T-helper 17 cell (primary cell): ENCODE measurements around the gene FAM13B. TPM values are rescaled to one million over a fixed set of nuclear protein-coding genes. Genes with fewer than 3 reads are reported as not detected.
"Not testable (repeated sequence)": the region's sequence is repeated elsewhere in the genome, so short reads cannot be mapped to it uniquely, and the experiment has no call there.

ENCODE experiments used
- ATAC-seq: fragments of 150-1000 bp; cut with Tn5 transposase; 2 replicates; pipeline ENCODE4 v1.10.0; 2021; ENCODE audit warnings: mild to moderate bottlenecking, moderate library complexity
- DNase-seq, 3 donors: peaks; one replicate each; pipeline versions ENCODE4 v3.0.0 to v3.0.0-alpha.2; 2020 to 2021
- H3K9me3 ChIP-seq: one replicate; pipeline ENCODE4 v1.7.0; 2013; ENCODE audit warnings: low read length, mild to moderate bottlenecking; ENCODE audit not compliant: control insufficient read depth, poor library complexity, severe bottlenecking
- H3K27ac Mint-ChIP-seq: one replicate; pipeline ENCODE4 v1.8.0; 2022; ENCODE audit warnings: mild to moderate bottlenecking, moderate library complexity, mixed read lengths
- H3K27me3 Mint-ChIP-seq: one replicate; pipeline ENCODE4 v1.8.0; 2022; ENCODE audit warnings: mixed read lengths
- H3K36me3 Mint-ChIP-seq: one replicate; pipeline ENCODE4 v1.8.0; 2022; ENCODE audit warnings: low read depth, mixed read lengths
- H3K4me1 Mint-ChIP-seq: one replicate; pipeline ENCODE4 v1.8.0; 2022; ENCODE audit warnings: mild to moderate bottlenecking, mixed read lengths
- H3K4me3 Mint-ChIP-seq: one replicate; pipeline ENCODE4 v1.8.0; 2022; ENCODE audit warnings: mild to moderate bottlenecking, moderate library complexity, mixed read lengths
- total RNA-seq, 4 donors: library from RNA in 2 of 4; stranded (reverse) in 2 of 4; gene quantifications; one replicate each; pipeline ENCODE4 v1.2.3 and lab custom pipeline; 2022 to 2026

The FAM13B gene
- total RNA-seq, 2 donors from 2014 or later: 46.8 to 54.1 TPM

DNA sequence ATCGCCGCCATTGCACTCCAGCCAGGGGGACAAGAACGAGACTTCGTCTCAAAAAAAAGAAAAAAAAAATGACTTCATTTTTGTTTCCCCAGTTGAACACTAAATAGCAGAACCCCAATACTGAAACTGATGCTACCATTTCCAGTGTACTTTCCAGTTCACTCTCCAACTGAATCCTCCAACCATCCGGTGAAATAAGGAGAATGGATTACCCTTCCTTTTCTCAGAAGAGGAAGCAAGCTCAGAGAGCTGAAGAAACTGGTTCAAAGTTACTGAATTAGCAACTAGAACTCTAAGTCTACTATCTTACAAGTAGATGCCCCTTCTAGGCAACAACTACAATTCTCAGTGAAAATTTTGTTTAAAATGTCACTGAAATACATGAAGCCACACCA is 3.9 kb downstream of the FAM13B start:
- Mint-ChIP-seq H3K27me3 (no peaks in the 10 kb centered on the region), H3K27ac (peak overlapping the region; percentile 80), H3K4me1 (peaks cover 67% of the 10 kb centered on the region), H3K36me3 (peaks cover 2% of the 10 kb centered on the region), H3K4me3 (no peak overlapping the region)
- no peaks in the 10 kb centered on the region for H3K9me3 ChIP-seq
- DNase-seq (no peak), ATAC-seq (no peak)

DNA sequence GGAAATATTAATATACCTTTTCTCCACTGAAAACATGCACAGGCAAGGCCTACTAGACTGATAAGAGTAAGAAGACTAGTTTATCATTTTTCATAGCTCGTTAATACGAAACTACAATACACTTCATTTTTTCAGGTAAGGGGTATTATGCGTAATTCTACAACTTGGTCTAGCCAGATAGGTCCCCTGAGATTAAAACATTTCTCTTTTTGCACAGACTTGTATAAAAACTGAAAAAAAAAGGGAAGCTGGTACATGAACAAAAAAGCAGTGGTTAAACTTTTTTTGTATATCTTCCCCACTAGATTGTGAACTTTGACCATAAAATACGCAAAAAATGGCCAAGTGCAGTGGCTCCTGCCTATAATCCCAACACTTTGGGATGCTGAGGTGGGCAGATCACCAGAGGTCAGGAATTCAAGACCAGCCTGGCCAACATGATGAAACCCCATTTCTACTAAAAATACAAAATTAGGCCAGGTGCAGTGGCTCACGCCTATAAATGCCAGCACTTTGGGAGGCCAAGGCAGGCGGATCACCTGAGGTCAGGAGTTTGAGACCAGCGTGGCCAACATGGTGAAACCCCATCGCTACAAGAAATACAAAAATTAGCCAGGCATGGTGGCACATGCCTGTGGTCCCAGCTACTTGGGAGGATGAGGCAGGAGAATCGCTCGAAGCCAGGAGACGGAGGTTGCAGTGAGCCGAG is 4.5 kb downstream of the FAM13B start:
- Mint-ChIP-seq H3K4me3 (peak overlapping the region; percentile 9), H3K4me1 (peaks cover 66% of the 10 kb centered on the region), H3K27ac (peak overlapping the region; percentile 65)
- ATAC-seq, H3K36me3 Mint-ChIP-seq, H3K27me3 Mint-ChIP-seq, DNase-seq, H3K9me3 ChIP-seq: not testable (repeated sequence)

- not testable (repeated sequence) for H3K27me3 Mint-ChIP-seq, H3K27ac Mint-ChIP-seq, H3K4me3 Mint-ChIP-seq, DNase-seq, H3K36me3 Mint-ChIP-seq, ATAC-seq, H3K9me3 ChIP-seq
- H3K4me1 Mint-ChIP-seq: peaks cover 67% of the 10 kb centered on the region
These were observed 6.1 kb downstream of the FAM13B start for GRCh38 chr5:138026793-138027192.

DNA sequence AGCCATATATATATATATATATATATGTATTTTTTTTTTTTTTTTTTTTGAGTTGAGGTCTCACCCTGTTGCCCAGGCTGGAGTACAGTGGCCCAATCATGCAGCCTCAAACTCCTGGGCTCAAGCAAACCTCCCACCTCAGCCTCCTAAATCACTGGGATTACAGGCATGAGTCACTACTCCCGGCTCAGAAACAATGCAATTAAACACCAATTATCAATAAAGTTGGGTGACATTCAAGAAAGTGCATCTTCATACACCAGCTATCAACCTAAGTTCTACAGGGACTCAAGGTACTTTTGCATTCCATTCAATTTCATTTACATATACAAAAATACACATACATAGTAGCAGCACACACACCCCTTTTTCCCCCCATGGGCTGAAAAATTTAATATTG is 7.6 kb downstream of the FAM13B start:
- no peaks in the 10 kb centered on the region for H3K9me3 ChIP-seq
- Mint-ChIP-seq H3K27me3 (no peaks in the 10 kb centered on the region), H3K4me1 (peaks cover 57% of the 10 kb centered on the region), H3K4me3 (peak overlapping the region; percentile 19), H3K27ac (peak overlapping the region; percentile 51), H3K36me3 (no peaks in the 10 kb centered on the region)
- DNase-seq (no peak), ATAC-seq (no peak)

GRCh38 chr5:138024117-138024516 is 8.8 kb downstream of the FAM13B start:
- DNase-seq: no peak
- ATAC-seq: no peak
- Mint-ChIP-seq H3K4me1 (peaks cover 46% of the 10 kb centered on the region), H3K36me3 (no peaks in the 10 kb centered on the region), H3K4me3 (no peak overlapping the region), H3K27me3 (no peaks in the 10 kb centered on the region), H3K27ac (peak overlapping the region; percentile 51)
- no peaks in the 10 kb centered on the region for H3K9me3 ChIP-seq

- Mint-ChIP-seq H3K27me3 (no peaks in the 10 kb centered on the region), H3K36me3 (peaks cover 3% of the 10 kb centered on the region), H3K4me3 (no peak overlapping the region), H3K27ac (no peak overlapping the region), H3K4me1 (peaks cover 43% of the 10 kb centered on the region)
- no peaks in the 10 kb centered on the region for H3K9me3 ChIP-seq
- no peak for ATAC-seq
- DNase-seq: no peak
These were observed 10.0 kb downstream of the FAM13B start for GRCh38 chr5:138022912-138023311.

GRCh38 chr5:138021771-138022170 is 11.1 kb downstream of the FAM13B start:
- DNase-seq: no peak
- no peak overlapping the region for H3K27ac Mint-ChIP-seq
- no peak overlapping the region for H3K4me3 Mint-ChIP-seq
- H3K36me3 Mint-ChIP-seq: peaks cover 5% of the 10 kb centered on the region
- peaks cover 37% of the 10 kb centered on the region for H3K4me1 Mint-ChIP-seq
- H3K27me3 Mint-ChIP-seq: no peaks in the 10 kb centered on the region
- no peak for ATAC-seq
- no peaks in the 10 kb centered on the region for H3K9me3 ChIP-seq

DNA sequence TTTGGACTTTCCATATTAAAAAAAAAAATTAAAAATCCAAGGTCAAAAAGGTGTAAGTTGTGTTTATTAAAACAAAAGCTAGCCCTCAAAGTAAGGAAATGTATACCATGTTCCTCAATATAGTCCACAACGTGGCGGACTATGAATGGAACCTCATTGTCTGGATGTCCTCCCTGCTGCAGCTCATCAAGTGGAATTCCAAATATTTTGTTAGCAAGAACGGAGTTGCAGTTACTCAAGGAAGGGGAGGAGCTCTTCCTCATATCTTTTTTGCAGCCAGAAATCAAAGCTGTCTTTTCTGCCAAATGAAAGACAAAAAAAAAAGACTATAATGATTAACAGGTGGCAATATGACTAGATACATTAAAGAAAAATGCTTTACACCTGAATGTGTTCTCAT is 14.0 kb downstream of the FAM13B start:
- Mint-ChIP-seq H3K4me3 (no peak overlapping the region), H3K27me3 (no peaks in the 10 kb centered on the region), H3K4me1 (peaks cover 23% of the 10 kb centered on the region), H3K36me3 (peaks cover 5% of the 10 kb centered on the region), H3K27ac (peak overlapping the region; percentile 45)
- H3K9me3 ChIP-seq: no peaks in the 10 kb centered on the region
- no peak for ATAC-seq
- no peak for DNase-seq

GRCh38 chr5:138015916-138016315 is 17.0 kb downstream of the FAM13B start:
- Mint-ChIP-seq H3K27me3 (no peaks in the 10 kb centered on the region), H3K36me3 (peaks cover 7% of the 10 kb centered on the region), H3K4me1 (peaks cover 10% of the 10 kb centered on the region), H3K4me3 (no peak overlapping the region), H3K27ac (peak overlapping the region; percentile 79)
- H3K9me3 ChIP-seq: no peaks in the 10 kb centered on the region
- no peak for DNase-seq
- ATAC-seq: no peak

- Mint-ChIP-seq H3K27ac (no peak overlapping the region), H3K36me3 (peaks cover 8% of the 10 kb centered on the region), H3K4me3 (no peak overlapping the region), H3K27me3 (no peaks in the 10 kb centered on the region), H3K4me1 (peaks cover 6% of the 10 kb centered on the region)
- no peak for DNase-seq
- ATAC-seq: no peak
- H3K9me3 ChIP-seq: no peaks in the 10 kb centered on the region
These were observed 20.9 kb downstream of the FAM13B start for GRCh38 chr5:138011991-138012390.

DNA sequence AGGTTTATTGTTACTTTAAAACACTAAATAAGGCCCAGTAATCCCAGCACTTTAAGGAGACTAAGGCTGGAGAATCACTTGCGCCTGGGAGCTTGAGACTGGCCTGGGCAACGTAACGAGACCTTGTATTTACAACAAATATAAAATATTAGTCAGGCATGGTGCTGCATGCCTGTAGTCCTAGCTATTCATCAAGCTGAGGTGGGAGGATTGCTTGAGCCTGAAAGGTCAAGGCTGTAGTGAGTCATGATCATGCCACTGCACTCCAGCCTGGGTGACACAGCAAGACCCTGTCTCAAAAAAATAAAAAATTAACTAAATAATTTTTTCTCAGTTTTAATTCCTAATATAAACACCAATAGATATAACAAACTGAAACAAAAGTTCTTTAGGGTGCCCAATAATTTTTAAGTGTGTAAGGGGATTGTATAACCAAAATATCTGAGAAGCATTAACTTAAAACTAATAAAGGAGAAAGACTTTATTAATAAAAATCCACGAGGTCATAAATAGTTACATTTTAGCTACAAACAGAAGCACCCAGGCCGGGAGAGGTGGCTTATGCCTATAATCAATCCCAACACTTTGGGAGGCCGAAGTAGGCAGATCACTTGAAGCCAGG is 32.7 kb downstream of the FAM13B start:
- no peak for ATAC-seq
- H3K36me3 Mint-ChIP-seq: peaks cover 12% of the 10 kb centered on the region

GRCh38 chr5:137997726-137998213 is 35.1 kb downstream of the FAM13B start:
- Mint-ChIP-seq H3K36me3 (peaks cover 12% of the 10 kb centered on the region), H3K27ac (no peak overlapping the region), H3K4me3 (no peak overlapping the region), H3K4me1 (peaks cover 22% of the 10 kb centered on the region), H3K27me3 (no peaks in the 10 kb centered on the region)
- ATAC-seq (no peak), DNase-seq (no peak)
- H3K9me3 ChIP-seq: peaks cover 6% of the 10 kb centered on the region

More for the DNA sequence above, 32.7 kb downstream of the FAM13B start:
- H3K9me3 ChIP-seq: peaks cover 6% of the 10 kb centered on the region
- H3K27ac Mint-ChIP-seq: no peak overlapping the region
- H3K4me1 Mint-ChIP-seq: peaks cover 22% of the 10 kb centered on the region
- H3K27me3 Mint-ChIP-seq: no peaks in the 10 kb centered on the region
- no peak overlapping the region for H3K4me3 Mint-ChIP-seq
- DNase-seq: no peak

DNA sequence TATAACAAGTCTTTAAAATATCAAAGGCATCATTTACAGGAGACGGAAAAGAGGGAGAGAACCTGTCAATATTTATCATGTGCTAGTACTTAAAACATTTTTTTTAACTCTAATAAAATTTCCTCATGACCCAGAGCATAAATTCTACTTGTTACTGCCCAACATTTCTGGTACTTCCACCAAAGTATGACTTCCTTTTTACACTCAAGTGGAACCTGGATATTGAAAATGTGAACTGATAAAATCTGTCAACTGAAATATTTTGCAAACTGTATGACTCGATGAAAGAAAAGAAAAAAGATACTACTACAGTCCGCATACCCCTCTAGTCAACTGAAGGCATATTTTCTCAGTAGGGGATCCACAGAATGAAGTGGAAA is 37.1 kb downstream of the FAM13B start:
- ATAC-seq (no peak), DNase-seq (no peak)
- Mint-ChIP-seq H3K27me3 (no peaks in the 10 kb centered on the region), H3K27ac (peak overlapping the region; percentile 41), H3K4me1 (peaks cover 22% of the 10 kb centered on the region), H3K4me3 (no peak overlapping the region), H3K36me3 (peaks cover 10% of the 10 kb centered on the region)
- H3K9me3 ChIP-seq: peaks cover 6% of the 10 kb centered on the region
